Vagina (tissue), 2 donors: Measurements from ENCODE around the gene SRM.

Experiments
- CTCF ChIP-seq, 3 experiments: fragments of 450-650 bp in 2 of 3; fragments of 200-600 bp in 1 of 3; sonication (generic) in 1 of 3; IDR thresholded peaks; one replicate each; pipeline ENCODE4 v1.5.1; 2017 to 2019; ENCODE audit warnings: antibody characterized with exemption in 3 of 3, mild to moderate bottlenecking in 2 of 3, moderate library complexity in 2 of 3
- POLR2A ChIP-seq, 2 donors: fragments of 450-650 bp; IDR thresholded peaks; one replicate each; pipeline ENCODE4 v1.6.1; 2017; ENCODE audit warnings: antibody characterized with exemption in 2 of 2, mild to moderate bottlenecking in 2 of 2, moderate library complexity in 2 of 2
- POLR2AphosphoS5 ChIP-seq, 2 donors: sonication (generic); formaldehyde crosslinking; IDR thresholded peaks; one replicate each; pipeline ENCODE4 v1.9.0; 2017; ENCODE audit warnings: antibody characterized with exemption in 2 of 2, mild to moderate bottlenecking in 2 of 2, low read depth in 1 of 2; ENCODE audit not compliant: insufficient read depth in 1 of 2

- TF ChIP-seq POLR2A (IDR thresholded peaks at IDR 0.05): no peak
- no peak for TF ChIP-seq CTCF (IDR thresholded peaks at IDR 0.05)
- no peak for TF ChIP-seq POLR2AphosphoS5 (IDR thresholded peaks at IDR 0.05; ENCODE audit: insufficient read depth in 1 of 2, low read depth in 1 of 2)
Measured at GRCh38 chr1:11031624-11032262, 28.1 kb downstream of the SRM start.
